Parathyroid adenoma (tissue), 2 donors: ENCODE measurements around the gene RPS27A.
A peak's percentile ranks its signal among the peaks of the same experiment; 100 is the strongest.
"Not testable (repeated sequence)": the region's sequence is repeated elsewhere in the genome, so short reads cannot be mapped to it uniquely, and the experiment has no call there.

ENCODE experiments used
- H2AFZ ChIP-seq: fragments of 300-600 bp; sonication (generic); one replicate; pipeline ENCODE4 v1.7.0; 2017; ENCODE audit warnings: antibody characterized with exemption, mild to moderate bottlenecking
- H3K27ac ChIP-seq: fragments of 300-600 bp; sonication (generic); one replicate; pipeline ENCODE4 v1.7.0; 2017
- H3K27me3 ChIP-seq: fragments of 300-600 bp; sonication (generic); one replicate; pipeline ENCODE4 v1.7.0; 2017; ENCODE audit warnings: low read length; ENCODE audit not compliant: control insufficient read depth, insufficient read depth
- H3K36me3 ChIP-seq: fragments of 300-600 bp; sonication (generic); one replicate; pipeline ENCODE4 v1.7.0; 2017; ENCODE audit warnings: low read length; ENCODE audit not compliant: control insufficient read depth, insufficient read depth
- H3K4me1 ChIP-seq: fragments of 300-600 bp; sonication (generic); one replicate; pipeline ENCODE4 v1.7.0; 2017; ENCODE audit warnings: control low read depth
- H3K4me2 ChIP-seq: fragments of 300-600 bp; sonication (generic); one replicate; pipeline ENCODE4 v1.7.0; 2017; ENCODE audit warnings: low read length
- H3K4me3 ChIP-seq: fragments of 300-600 bp; sonication (generic); one replicate; pipeline ENCODE4 v1.7.0; 2017; ENCODE audit warnings: low read depth, low read length
- H3K79me2 ChIP-seq: fragments of 300-600 bp; sonication (generic); one replicate; pipeline ENCODE4 v1.7.0; 2017; ENCODE audit warnings: control low read depth
- H3K9ac ChIP-seq: fragments of 300-600 bp; sonication (generic); one replicate; pipeline ENCODE4 v1.7.0; 2017; ENCODE audit warnings: mild to moderate bottlenecking
- H3K9me3 ChIP-seq: fragments of 300-600 bp; sonication (generic); one replicate; pipeline ENCODE4 v1.7.0; 2017; ENCODE audit warnings: low read length; ENCODE audit not compliant: control insufficient read depth
- CTCF ChIP-seq: fragments of 300-600 bp; sonication (generic); IDR thresholded peaks from one replicate; pipeline ENCODE4 v1.7.0; 2017; ENCODE audit warnings: antibody characterized with exemption, mild to moderate bottlenecking
- donor health status: primary hyperparathyroidism.

The RPS27A gene

GRCh38 chr2:55247025-55247424, 14.5 kb downstream of the RPS27A start:
- no peak overlapping the region for H3K4me2 ChIP-seq
- no peaks in the 10 kb centered on the region for H3K79me2 ChIP-seq
- H2AFZ ChIP-seq: no peak overlapping the region
- H3K9ac ChIP-seq: no peak overlapping the region
- no peaks in the 10 kb centered on the region for H3K27me3 ChIP-seq
- peak overlapping the region; percentile 23 for H3K4me3 ChIP-seq
- peaks cover 10% of the 10 kb centered on the region for H3K4me1 ChIP-seq
- peak overlapping the region; percentile 75 for H3K27ac ChIP-seq
- H3K36me3 ChIP-seq: no peaks in the 10 kb centered on the region
- H3K9me3 ChIP-seq: no peaks in the 10 kb centered on the region
- TF ChIP-seq CTCF: no peak

GRCh38 chr2:55252832-55253231, 20.3 kb downstream of the RPS27A start:
- Histone ChIP-seq H3K9me3 (no peaks in the 10 kb centered on the region), H3K4me1 (no peaks in the 10 kb centered on the region), H3K27me3 (no peaks in the 10 kb centered on the region), H3K27ac (no peak overlapping the region), H3K4me2 (no peak overlapping the region), H3K79me2 (no peaks in the 10 kb centered on the region), H3K36me3 (no peaks in the 10 kb centered on the region), H3K4me3 (no peak overlapping the region), H3K9ac (no peak overlapping the region), H2AFZ (no peak overlapping the region)
- no peak for TF ChIP-seq CTCF

- H3K36me3 ChIP-seq, H3K4me1 ChIP-seq, H3K27ac ChIP-seq, H3K9ac ChIP-seq, H3K79me2 ChIP-seq, H3K27me3 ChIP-seq, H2AFZ ChIP-seq, H3K4me3 ChIP-seq, H3K9me3 ChIP-seq, H3K4me2 ChIP-seq: not testable (repeated sequence)
Measured at GRCh38 chr2:55259586-55259985, 27.1 kb downstream of the RPS27A start.

- Histone ChIP-seq H3K4me1 (peaks cover 3% of the 10 kb centered on the region), H3K27me3 (no peaks in the 10 kb centered on the region), H3K4me3 (peak overlapping the region; percentile 97), H3K9me3 (no peaks in the 10 kb centered on the region), H2AFZ (peak overlapping the region; percentile 96), H3K4me2 (peak overlapping the region; percentile 80), H3K9ac (peak overlapping the region; percentile 64), H3K79me2 (no peaks in the 10 kb centered on the region), H3K27ac (peak overlapping the region; percentile 85), H3K36me3 (no peaks in the 10 kb centered on the region)
- no peak for TF ChIP-seq CTCF
Measured at GRCh38 chr2:55268288-55268906, 35.9 kb downstream of the RPS27A start.

- Histone ChIP-seq H2AFZ (peak within 1 kb of the TSS; percentile 96), H3K9me3 (no peaks in the 10 kb centered on the region), H3K4me2 (peak within 1 kb of the TSS; percentile 80), H3K27me3 (no peaks in the 10 kb centered on the region), H3K4me3 (peak within 1 kb of the TSS; percentile 97), H3K9ac (peak within 1 kb of the TSS; percentile 64), H3K79me2 (no peaks in the 10 kb centered on the region), H3K36me3 (no peaks in the 10 kb centered on the region), H3K27ac (peak within 1 kb of the TSS; percentile 85), H3K4me1 (peaks cover 3% of the 10 kb centered on the region)
- TF ChIP-seq CTCF: no peak
Measured at GRCh38 chr2:55268907-55269644, 36.6 kb downstream of the RPS27A start, which contains the start of gene MTIF2. Gene MTIF2, minus strand, starts transcription at chr2:55269231. Its CDS starts 5,373 bp downstream, at chr2:55263858.
